NK-92 (cell line): Measurements from ENCODE around the gene CDKAL1.
"Not testable (repeated sequence)": the region's sequence is repeated elsewhere in the genome, so short reads cannot be mapped to it uniquely, and the experiment has no call there.

Experiments used
- DNase-seq: peaks from one replicate; lab custom pipeline; 2025; ENCODE audit not compliant: unreplicated experiment; lab: John Stamatoyannopoulos, UW

Gene CDKAL1

GRCh38 chr6:20706238-20706938 is 172.1 kb downstream of the CDKAL1 start:
- no peak for DNase-seq

GRCh38 chr6:20706939-20707485 is 172.8 kb downstream of the CDKAL1 start:
- DNase-seq = no peak

DNA sequence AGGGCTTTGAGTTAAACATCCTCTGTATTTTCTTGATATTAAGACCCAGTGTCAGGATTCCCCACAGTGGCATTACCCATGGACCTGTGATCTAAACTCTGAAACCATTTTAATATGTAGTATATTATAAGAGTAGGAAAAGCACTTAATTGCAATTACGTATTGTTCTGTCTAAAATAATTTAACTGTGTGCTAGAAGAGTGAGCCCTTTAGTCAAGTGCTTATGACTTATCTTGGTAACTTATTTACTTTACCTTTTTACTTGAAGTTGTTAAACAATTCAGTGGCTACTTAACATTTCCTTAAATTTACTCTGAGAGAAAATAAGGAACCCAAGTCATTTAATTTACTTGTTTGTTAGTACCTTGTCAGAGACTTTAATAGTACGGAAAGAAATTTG is 173.6 kb downstream of the CDKAL1 start:
- DNase-seq = no peak

DNA sequence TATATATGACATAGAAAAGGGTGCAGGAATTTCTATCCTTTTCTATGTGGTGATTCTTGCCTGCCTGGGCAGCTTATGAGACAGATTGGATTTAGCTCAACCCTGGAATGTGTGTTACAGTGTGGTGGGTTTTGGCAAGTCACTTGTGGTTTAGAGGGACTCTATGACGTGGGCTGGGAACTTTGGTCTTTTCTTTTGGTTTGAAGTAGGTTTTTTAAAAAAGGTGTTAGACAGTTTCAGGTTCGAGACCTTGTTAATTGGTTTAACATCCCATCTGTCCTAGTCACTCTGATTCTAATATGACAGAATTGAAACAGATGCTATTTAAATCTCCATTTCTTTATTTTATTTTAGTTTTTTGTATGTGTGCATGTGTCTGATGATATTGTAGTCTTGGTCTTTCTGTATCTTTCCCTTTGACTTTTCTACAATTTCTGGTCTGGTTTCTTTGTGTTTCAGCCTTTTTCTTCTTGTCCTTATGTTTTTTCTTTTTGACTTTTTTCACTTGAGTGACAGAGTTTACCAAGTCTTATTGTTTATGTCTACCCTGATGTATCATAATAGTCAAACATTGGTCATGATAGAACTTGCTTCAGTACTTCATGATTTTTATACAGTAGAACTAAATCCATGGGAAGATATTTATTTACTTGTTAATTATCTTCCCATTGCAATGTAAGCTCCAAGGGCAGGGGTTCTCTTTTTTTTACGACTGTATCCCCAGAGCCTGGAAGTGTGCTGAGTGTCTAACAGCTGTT is 174.3 kb downstream of the CDKAL1 start:
- no peak for DNase-seq

- no peak for DNase-seq
These were observed 175.2 kb downstream of the CDKAL1 start for GRCh38 chr6:20709451-20709850.

DNA sequence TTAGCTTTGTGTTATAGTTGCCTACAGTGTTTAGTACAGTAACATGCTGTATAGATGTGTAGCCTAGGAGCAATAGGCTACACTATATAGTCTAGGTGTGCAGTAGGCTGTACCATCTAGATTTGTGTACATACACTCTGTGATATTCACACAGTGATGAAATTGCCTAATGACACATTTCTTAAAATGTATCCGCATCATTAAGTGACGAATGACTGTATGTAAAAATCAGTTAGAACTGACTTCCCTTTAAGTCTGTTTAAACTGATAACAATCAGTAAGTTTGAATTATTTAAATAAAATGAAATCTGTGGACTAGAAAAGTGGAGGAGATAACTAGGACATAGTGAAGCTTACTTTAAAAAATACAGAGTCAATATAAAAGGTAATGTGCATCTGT is 176.1 kb downstream of the CDKAL1 start:
- DNase-seq = no peak

DNA sequence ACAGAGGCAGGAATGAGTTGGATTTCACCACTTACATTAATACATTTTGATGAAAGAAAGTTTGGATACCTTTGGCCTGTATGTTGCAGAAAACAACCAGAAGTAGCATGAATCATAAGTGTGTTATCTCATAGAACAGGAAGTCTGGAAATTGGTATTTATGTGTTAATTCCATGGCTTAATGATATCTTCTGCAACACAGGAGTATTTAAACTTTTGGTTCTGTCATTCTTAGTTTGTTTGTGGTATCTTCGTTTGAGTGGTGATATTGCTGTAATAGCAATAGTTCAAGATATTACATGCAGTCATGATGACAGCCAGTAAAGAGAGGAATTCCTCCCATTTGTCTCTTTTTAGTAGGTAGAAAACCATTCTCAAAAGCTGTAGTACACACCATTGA is 177.3 kb downstream of the CDKAL1 start:
- DNase-seq = no peak

DNA sequence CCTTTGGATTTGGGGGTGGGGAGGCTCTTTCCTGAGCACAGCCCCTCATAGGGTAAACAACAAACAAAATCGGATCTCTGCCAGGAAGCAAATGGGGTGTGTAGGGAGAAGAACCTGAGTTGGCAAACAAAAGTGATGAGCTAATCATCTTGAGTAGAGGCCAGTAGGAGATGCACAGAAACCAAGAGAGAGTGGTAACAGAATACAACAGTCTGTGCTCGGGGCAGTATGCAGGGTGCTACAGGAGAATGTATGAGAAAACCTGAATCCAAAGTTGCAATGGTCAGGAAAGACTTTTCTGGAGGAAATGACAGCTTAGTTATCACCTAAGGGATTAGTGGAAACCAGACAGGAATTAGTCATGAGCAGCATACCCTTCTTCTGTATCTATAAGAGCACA is 177.8 kb downstream of the CDKAL1 start:
- no peak for DNase-seq

GRCh38 chr6:20715135-20715806 is 181.0 kb downstream of the CDKAL1 start:
- no peak for DNase-seq

GRCh38 chr6:20716865-20717264 is 182.6 kb downstream of the CDKAL1 start:
- DNase-seq = no peak

DNA sequence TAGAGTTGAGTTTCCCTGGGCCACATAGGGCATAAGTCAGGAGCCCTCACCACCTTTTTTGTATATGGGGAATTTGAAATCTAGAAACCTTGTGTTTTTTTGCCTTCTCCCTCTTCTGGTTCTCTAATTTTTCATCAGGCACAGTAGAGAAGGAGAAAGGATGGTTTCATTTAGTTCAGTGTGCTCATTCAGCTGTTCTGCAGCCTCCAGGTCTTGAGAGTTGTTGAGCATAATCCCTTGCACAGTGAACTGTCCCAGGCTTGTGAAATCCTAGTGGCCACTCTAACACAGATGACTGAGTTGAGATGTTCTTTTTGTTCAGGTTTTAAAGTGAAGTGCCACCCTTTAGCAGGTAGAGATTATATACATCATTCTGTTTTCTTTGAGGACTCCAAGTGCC is 183.5 kb downstream of the CDKAL1 start:
- no peak for DNase-seq

DNA sequence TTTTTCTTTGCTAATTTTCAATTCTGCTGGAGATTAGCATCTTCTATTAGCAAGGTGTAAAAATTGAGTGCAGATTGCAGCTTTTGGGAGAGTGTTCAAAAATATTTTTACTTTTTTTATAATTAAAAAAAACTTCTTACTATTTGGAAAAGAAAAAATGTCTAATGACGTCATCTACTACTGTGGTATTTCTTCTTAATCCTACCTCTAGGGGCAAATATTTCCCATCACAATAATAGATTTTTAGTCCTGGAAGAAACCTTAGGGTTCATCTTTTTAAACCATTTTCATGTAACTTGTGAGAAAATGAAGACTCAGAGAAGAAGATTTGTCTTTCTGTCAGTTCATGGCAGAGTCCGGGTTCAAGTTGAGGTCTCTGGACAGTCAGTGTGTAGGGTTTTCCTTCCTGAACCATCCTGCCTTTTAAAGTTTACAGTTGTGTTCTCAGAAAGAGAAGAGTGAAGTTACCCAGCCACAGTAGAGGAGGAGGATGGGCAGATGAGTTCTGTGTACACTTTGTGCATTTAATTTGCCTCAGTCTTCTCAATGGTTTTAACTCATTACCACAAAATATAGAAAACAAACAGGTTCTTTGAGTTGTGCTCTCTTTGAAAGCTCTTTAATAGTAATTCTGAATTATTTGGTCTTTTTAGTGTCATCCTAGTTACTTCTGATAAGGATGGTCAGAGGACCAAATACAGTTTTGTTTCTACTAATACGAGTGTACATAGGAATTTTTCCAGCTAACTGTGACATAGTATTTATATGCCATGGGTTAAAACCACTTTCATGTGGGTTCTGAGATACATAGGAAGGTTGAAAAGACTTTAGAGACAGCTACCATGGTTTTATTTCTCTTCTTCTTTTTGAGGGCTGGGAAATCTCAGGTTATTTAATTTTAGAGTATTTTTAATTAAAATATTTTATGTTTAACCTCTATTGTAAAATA is 184.7 kb downstream of the CDKAL1 start:
- DNase-seq = no peak

DNA sequence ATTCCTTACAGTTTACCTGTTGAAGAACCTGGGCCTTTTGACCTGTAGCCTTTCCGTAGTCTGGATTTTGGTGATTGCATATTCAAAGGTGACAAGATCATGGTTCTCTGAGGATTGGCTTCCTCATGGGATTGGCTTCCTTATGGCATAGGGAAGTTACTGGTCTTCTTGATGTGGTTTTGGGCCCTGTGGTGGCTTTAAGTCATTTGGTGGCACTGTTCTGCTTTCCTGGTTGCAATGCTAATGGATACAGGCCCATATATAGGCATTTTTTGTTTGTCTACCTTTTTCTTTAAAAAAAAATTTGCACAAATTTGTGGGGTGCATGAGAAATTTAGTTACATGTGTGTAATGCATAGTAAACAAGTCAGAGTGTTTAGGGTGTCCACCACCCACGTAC is 185.7 kb downstream of the CDKAL1 start:
- DNase-seq = no peak

- not testable (repeated sequence) for DNase-seq
These were observed 186.9 kb downstream of the CDKAL1 start for GRCh38 chr6:20721121-20721520.

DNA sequence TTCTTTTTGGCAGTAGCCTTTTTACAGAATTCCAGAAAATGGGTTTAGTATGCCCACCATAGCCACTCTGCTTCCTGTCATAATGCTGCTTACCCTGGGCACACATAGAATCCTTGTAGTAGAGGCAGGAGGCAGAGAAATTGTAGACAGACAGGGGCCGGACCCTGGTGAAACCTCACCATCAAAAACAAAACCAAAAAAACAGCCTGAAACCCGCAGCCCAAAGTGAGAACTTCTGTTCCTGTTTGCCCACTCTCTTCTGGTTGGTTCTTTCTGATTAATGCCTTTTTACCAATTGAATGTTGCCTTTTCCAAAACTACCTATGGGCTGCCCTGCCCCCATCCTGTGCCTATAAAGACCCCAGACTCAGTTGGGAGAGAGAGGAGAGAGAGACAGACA is 188.2 kb downstream of the CDKAL1 start:
- no peak for DNase-seq

GRCh38 chr6:20723236-20723635 is 189.0 kb downstream of the CDKAL1 start:
- no peak for DNase-seq

DNA sequence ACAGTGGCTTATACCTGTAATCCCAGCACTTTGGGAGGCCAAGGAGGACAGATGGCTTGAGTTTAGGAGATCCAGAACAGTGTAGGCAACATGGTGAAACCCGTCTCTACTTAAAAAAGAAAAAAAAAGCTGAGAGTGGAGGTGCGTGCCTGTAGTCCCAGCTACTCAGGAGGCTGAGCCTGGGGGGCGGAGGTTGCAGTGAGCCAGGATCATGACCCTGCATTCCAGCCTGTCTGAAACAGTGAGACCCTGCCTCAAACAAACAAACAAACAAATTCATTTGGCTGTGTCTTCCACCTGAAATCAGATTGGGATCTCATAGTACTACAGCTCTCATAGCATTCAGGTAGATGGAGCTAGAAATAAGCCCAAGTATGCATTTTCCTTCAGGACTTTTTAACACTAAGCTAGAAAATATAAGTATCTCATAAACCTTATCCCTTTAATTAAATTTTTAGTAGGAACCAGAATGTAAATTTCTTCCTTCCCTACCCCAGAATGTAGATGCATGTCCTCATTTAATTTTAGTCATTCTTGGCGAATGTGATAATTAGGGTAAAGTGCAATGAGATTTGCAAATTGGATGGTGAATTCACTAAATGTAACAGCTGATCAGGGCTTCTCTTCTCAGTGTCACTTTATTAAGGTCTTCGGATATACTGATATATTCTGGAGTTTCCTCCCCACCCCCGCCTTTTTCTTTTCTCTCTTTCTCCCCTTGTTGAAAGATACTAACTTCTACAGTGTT is 190.4 kb downstream of the CDKAL1 start:
- DNase-seq = no peak

DNA sequence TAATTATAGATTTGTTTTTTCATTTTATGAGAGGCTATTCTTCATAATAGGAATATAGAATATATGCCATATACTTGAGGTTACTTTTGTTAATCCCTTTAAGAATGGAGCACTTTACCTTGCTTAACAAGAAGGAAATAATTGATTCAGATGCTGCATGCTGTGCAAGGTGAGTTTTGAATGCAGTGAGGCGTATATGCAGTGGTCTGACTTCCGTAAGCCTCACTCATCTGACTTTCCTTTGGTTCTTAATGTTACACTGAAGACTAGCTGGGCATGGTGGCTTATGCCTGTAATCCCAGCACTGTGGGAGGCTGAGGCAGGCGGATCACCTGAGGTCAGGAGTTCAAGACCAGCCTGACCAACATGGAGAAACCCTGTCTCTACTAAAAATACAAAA is 191.0 kb downstream of the CDKAL1 start:
- not testable (repeated sequence) for DNase-seq

- no peak for DNase-seq
These were observed 194.8 kb downstream of the CDKAL1 start for GRCh38 chr6:20729086-20729485.

- not testable (repeated sequence) for DNase-seq
These were observed 198.1 kb downstream of the CDKAL1 start for GRCh38 chr6:20732362-20732761.
